Mesenchymal stem cell (in vitro differentiated cells and primary cell): ENCODE results near the gene WSCD1.

Experiments used
- DNase-seq: peaks from one replicate; pipeline ENCODE4 v3.0.0-alpha.2; 2013
- H2AFZ ChIP-seq: one replicate; pipeline ENCODE4 v1.6.1; 2013; ENCODE audit warnings: low read depth, mild to moderate bottlenecking, control low read depth, inconsistent platforms, low read length, moderate library complexity
- H2AK5ac ChIP-seq: 2 replicates; pipeline ENCODE4 v1.6.1; 2013; ENCODE audit warnings: low read length, moderate library complexity, mild to moderate bottlenecking, inconsistent platforms; ENCODE audit not compliant: severe bottlenecking
- H2BK120ac ChIP-seq: one replicate; pipeline ENCODE4 v1.6.1; 2013; ENCODE audit warnings: low read depth, mild to moderate bottlenecking, inconsistent platforms, low read length, moderate library complexity
- H2BK12ac ChIP-seq, 2 experiments: one replicate each; pipeline ENCODE4 v1.6.1; 2013; ENCODE audit warnings: inconsistent platforms in 2 of 2, low read length in 2 of 2, mild to moderate bottlenecking in 2 of 2, moderate library complexity in 2 of 2, control low read depth in 1 of 2
- H2BK15ac ChIP-seq: one replicate; pipeline ENCODE4 v1.6.1; 2013; ENCODE audit warnings: mild to moderate bottlenecking, low read depth, inconsistent platforms; ENCODE audit not compliant: poor library complexity, severe bottlenecking
- H2BK5ac ChIP-seq: 2 replicates; pipeline ENCODE4 v1.6.1; 2013; ENCODE audit warnings: low read depth, mild to moderate bottlenecking, low read length, control low read depth, inconsistent platforms; ENCODE audit not compliant: poor library complexity, severe bottlenecking
- H3K14ac ChIP-seq, 2 experiments: one replicate each; pipeline ENCODE4 v1.6.1; 2013; ENCODE audit warnings: inconsistent platforms in 2 of 2, low read length in 2 of 2, control low read depth in 1 of 2, mild to moderate bottlenecking in 1 of 2, moderate library complexity in 1 of 2
- H3K18ac ChIP-seq, 2 experiments: one replicate each; pipeline ENCODE4 v1.6.1; 2013; ENCODE audit warnings: inconsistent platforms in 2 of 2, low read length in 2 of 2, control low read depth in 1 of 2, low read depth in 1 of 2, mild to moderate bottlenecking in 1 of 2
- H3K23ac ChIP-seq, 2 experiments: one replicate each; pipeline ENCODE4 v1.6.1; 2013; ENCODE audit warnings: inconsistent platforms in 2 of 2, low read length in 2 of 2, mild to moderate bottlenecking in 2 of 2, moderate library complexity in 2 of 2, control low read depth in 1 of 2
- H3K27ac ChIP-seq: 2 replicates; pipeline ENCODE4 v1.5.1; 2013; ENCODE audit warnings: mild to moderate bottlenecking, moderate library complexity, low read length, control low read depth, inconsistent platforms; ENCODE audit not compliant: poor library complexity, severe bottlenecking
- H3K27me3 ChIP-seq, 2 experiments: 2 replicates each; pipeline versions ENCODE4 v1.6.1 to v1.7.0; 2013; ENCODE audit warnings: low read length in 2 of 2, mild to moderate bottlenecking in 2 of 2, moderate library complexity in 2 of 2, control low read depth in 1 of 2, inconsistent platforms in 1 of 2; ENCODE audit not compliant: control insufficient read depth in 1 of 2, insufficient read depth in 1 of 2
- H3K36me3 ChIP-seq, 2 experiments: 2 replicates each; pipeline versions ENCODE4 v1.6.1 to v1.7.0; 2013; ENCODE audit warnings: low read length in 2 of 2, control low read depth in 1 of 2, inconsistent platforms in 1 of 2, low read depth in 1 of 2, mild to moderate bottlenecking in 1 of 2; ENCODE audit not compliant: insufficient read depth in 2 of 2, control insufficient read depth in 1 of 2
- H3K4ac ChIP-seq, 2 experiments: one replicate each; pipeline ENCODE4 v1.6.1; 2013; ENCODE audit warnings: inconsistent platforms in 2 of 2, low read length in 2 of 2, mild to moderate bottlenecking in 2 of 2, moderate library complexity in 2 of 2, control low read depth in 1 of 2, low read depth in 1 of 2
- H3K4me1 ChIP-seq: 2 replicates; pipeline ENCODE4 v1.6.1; 2013; ENCODE audit warnings: low read depth, low read length, control low read depth; ENCODE audit not compliant: control insufficient read depth, insufficient read depth
- H3K4me2 ChIP-seq: 2 replicates; pipeline ENCODE4 v1.6.1; 2013; ENCODE audit warnings: low read length, mild to moderate bottlenecking, inconsistent platforms; ENCODE audit not compliant: poor library complexity, severe bottlenecking
- H3K4me3 ChIP-seq, 2 experiments: 2 replicates each; pipeline versions ENCODE4 v1.5.1 to v1.7.0; 2013; ENCODE audit warnings: low read length in 2 of 2, mild to moderate bottlenecking in 2 of 2, control low read depth in 1 of 2, low read depth in 1 of 2; ENCODE audit not compliant: insufficient read depth in 1 of 2
- H3K79me1 ChIP-seq: replicated peaks from 2 replicates; pipeline ENCODE4 v1.6.1; 2013; ENCODE audit warnings: mild to moderate bottlenecking, control low read depth, low read length, inconsistent platforms; ENCODE audit not compliant: poor library complexity, severe bottlenecking
- H3K9ac ChIP-seq: 2 replicates; pipeline ENCODE4 v1.7.0; 2013; ENCODE audit warnings: mild to moderate bottlenecking, low read length, moderate library complexity
- H3K9me3 ChIP-seq: 2 replicates; pipeline ENCODE4 v1.7.0; 2013; ENCODE audit warnings: mild to moderate bottlenecking, low read length; ENCODE audit not compliant: control insufficient read depth
- H4K8ac ChIP-seq: one replicate; pipeline ENCODE4 v1.6.1; 2013; ENCODE audit warnings: inconsistent platforms, mild to moderate bottlenecking, low read length, moderate library complexity
- H4K91ac ChIP-seq: one replicate; pipeline ENCODE4 v1.6.1; 2013; ENCODE audit warnings: mild to moderate bottlenecking, low read length, inconsistent platforms
- WGBS: methylation state at CpG from one replicate; pipeline ENCODE4 v1.1.7; 2013; ENCODE audit warnings: mixed read lengths; 5-methylcytosine and 5-hydroxymethylcytosine counted together

The WSCD1 gene

GRCh38 chr17:6100146-6100545 lies 30.0 kb downstream of the WSCD1 start:
- no peak overlapping the region for H2BK12ac ChIP-seq
- H3K9me3 ChIP-seq = no peaks in the 10 kb centered on the region
- no peak overlapping the region for H3K23ac ChIP-seq
- no peak overlapping the region for H3K9ac ChIP-seq
- no peak overlapping the region for H3K4ac ChIP-seq
- H3K4me2 ChIP-seq = no peak overlapping the region
- H2BK15ac ChIP-seq = no peak overlapping the region
- H3K79me1 ChIP-seq = no peaks in the 10 kb centered on the region
- no peak overlapping the region for H2BK5ac ChIP-seq
- H3K4me1 ChIP-seq = no peaks in the 10 kb centered on the region
- DNase-seq = no peak
- H3K27ac ChIP-seq = no peak overlapping the region
- no peak overlapping the region for H2AK5ac ChIP-seq
- H2BK120ac ChIP-seq = no peak overlapping the region
- no peak overlapping the region for H2AFZ ChIP-seq
- no peak overlapping the region for H4K8ac ChIP-seq
- no peak overlapping the region for H3K14ac ChIP-seq
- H4K91ac ChIP-seq = no peak overlapping the region
- H3K4me3 ChIP-seq = no peak overlapping the region
- peaks cover 0 to 3% of the 10 kb centered on the region in 2 experiments for H3K36me3 ChIP-seq
- WGBS = 84% methylated on average over 9 of the region's 9 CpGs
- peaks cover 0 to 25% of the 10 kb centered on the region in 2 experiments for H3K27me3 ChIP-seq
- H3K18ac ChIP-seq = no peak overlapping the region

DNA sequence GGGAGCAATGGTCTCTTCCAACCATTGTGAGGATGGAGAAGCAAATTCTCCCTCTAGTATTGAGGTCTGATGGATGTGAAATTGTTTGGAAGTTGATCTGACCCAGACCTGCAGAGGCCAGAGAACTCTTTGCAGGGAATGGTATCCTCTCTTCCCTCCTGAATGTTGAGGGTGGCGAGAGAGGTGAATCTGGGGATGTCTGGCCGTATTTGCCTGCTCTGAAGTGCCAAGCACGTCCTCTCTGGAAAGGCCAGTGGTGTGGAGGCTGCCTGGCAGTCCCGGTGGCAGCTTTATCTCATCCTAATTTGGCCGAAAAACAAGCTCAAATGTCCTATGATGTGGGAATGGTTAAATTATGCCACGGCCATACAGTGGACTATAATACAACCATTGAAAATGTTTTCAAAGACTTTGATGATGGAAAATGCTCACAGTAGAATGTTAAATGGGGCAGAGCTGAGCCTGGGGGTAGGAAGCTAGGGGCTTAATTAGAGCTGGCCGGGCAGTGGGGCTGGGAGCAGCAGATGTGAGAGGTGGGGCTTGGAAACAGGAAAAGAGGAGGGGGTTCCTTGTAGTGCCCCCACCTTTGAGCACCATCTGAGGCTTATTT lies 30.8 kb downstream of the WSCD1 start:
- Histone ChIP-seq H3K14ac (no peak overlapping the region), H2AFZ (no peak overlapping the region), H2BK12ac (no peak overlapping the region), H4K91ac (no peak overlapping the region), H3K4me2 (no peak overlapping the region), H3K4me1 (no peaks in the 10 kb centered on the region), H3K27me3 (peaks cover 0 to 29% of the 10 kb centered on the region in 2 experiments), H4K8ac (no peak overlapping the region), H3K36me3 (no peaks in the 10 kb centered on the region), H3K23ac (no peak overlapping the region), H2BK120ac (no peak overlapping the region), H3K9me3 (no peaks in the 10 kb centered on the region), H3K79me1 (no peaks in the 10 kb centered on the region), H3K4ac (no peak overlapping the region), H3K18ac (no peak overlapping the region), H2BK15ac (no peak overlapping the region), H3K9ac (no peak overlapping the region), H3K27ac (no peak overlapping the region), H2AK5ac (no peak overlapping the region), H3K4me3 (no peak overlapping the region), H2BK5ac (no peak overlapping the region)
- WGBS = 82% methylated on average over 7 of the region's 7 CpGs
- DNase-seq = no peak

GRCh38 chr17:6101706-6102105 lies 31.5 kb downstream of the WSCD1 start:
- Histone ChIP-seq H3K4me1 (no peaks in the 10 kb centered on the region), H3K4me2 (no peak overlapping the region), H2BK12ac (no peak overlapping the region), H4K91ac (no peak overlapping the region), H3K9ac (no peak overlapping the region), H2BK120ac (no peak overlapping the region), H4K8ac (no peak overlapping the region), H3K27ac (no peak overlapping the region), H3K4ac (no peak overlapping the region), H3K27me3 (peaks cover 0 to 29% of the 10 kb centered on the region in 2 experiments), H2AFZ (no peak overlapping the region), H3K18ac (no peak overlapping the region), H2BK5ac (no peak overlapping the region), H3K36me3 (no peaks in the 10 kb centered on the region), H3K9me3 (peaks cover 3% of the 10 kb centered on the region), H2AK5ac (no peak overlapping the region), H3K14ac (no peak overlapping the region), H3K23ac (no peak overlapping the region), H3K79me1 (no peaks in the 10 kb centered on the region), H2BK15ac (no peak overlapping the region), H3K4me3 (no peak overlapping the region)
- 42% methylated on average over 10 of the region's 10 CpGs for WGBS
- no peak for DNase-seq

GRCh38 chr17:6102615-6103014 lies 32.4 kb downstream of the WSCD1 start:
- no peak overlapping the region for H2BK120ac ChIP-seq
- 75% methylated on average over 3 of the region's 3 CpGs for WGBS
- no peak overlapping the region for H3K4me2 ChIP-seq
- H4K91ac ChIP-seq = no peak overlapping the region
- no peaks in the 10 kb centered on the region for H3K4me1 ChIP-seq
- no peak overlapping the region for H3K4me3 ChIP-seq
- H3K9ac ChIP-seq = no peak overlapping the region
- peaks cover 3% of the 10 kb centered on the region for H3K9me3 ChIP-seq
- H3K23ac ChIP-seq = no peak overlapping the region
- H2BK15ac ChIP-seq = no peak overlapping the region
- H3K4ac ChIP-seq = no peak overlapping the region
- no peak overlapping the region for H3K14ac ChIP-seq
- H3K36me3 ChIP-seq = no peaks in the 10 kb centered on the region
- H3K27ac ChIP-seq = no peak overlapping the region
- peaks cover 0 to 23% of the 10 kb centered on the region in 2 experiments for H3K27me3 ChIP-seq
- H3K79me1 ChIP-seq = no peaks in the 10 kb centered on the region
- no peak overlapping the region for H2BK12ac ChIP-seq
- no peak overlapping the region for H3K18ac ChIP-seq
- no peak overlapping the region for H4K8ac ChIP-seq
- H2BK5ac ChIP-seq = no peak overlapping the region
- no peak overlapping the region for H2AK5ac ChIP-seq
- H2AFZ ChIP-seq = no peak overlapping the region
- DNase-seq = no peak
